ENCODE results near the gene DMKN. TPM values are rescaled to one million over a fixed set of nuclear protein-coding genes. Genes with fewer than 3 reads are reported as not detected.
A peak's percentile ranks its signal among the peaks of the same experiment; 100 is the strongest.

Gene DMKN
- total and polyA plus RNA-seq, 2 experiments from 2014 or later = 57.0 to 99.5 TPM

- Histone ChIP-seq H3K4me1 (ENCODE audit: insufficient read depth) (peaks cover 13% of the 10 kb centered on the region), H3K36me3 (replicated peaks; ENCODE audit: insufficient read depth, low read depth) (no peaks in the 10 kb centered on the region), H3K4me2 (no peak overlapping the region), H3K79me2 (peaks cover 28% of the 10 kb centered on the region), H2AFZ (no peak overlapping the region), H4K20me1 (ENCODE audit: insufficient read depth, poor library complexity, severe bottlenecking) (no peaks in the 10 kb centered on the region), H3K27me3 (no peaks in the 10 kb centered on the region), H3K9me2 (replicated peaks; ENCODE audit: insufficient read depth) (no peaks in the 10 kb centered on the region), H3K9me3 (ENCODE audit: low read depth) (no peaks in the 10 kb centered on the region), H3K27ac (no peak overlapping the region), H3K4me3 (no peak overlapping the region)
- TF ChIP-seq EZH2 (IDR thresholded peaks at IDR 0.05; ENCODE audit: borderline replicate concordance) (no peak), CTCF (IDR thresholded peaks at IDR 0.05; ENCODE audit: poor library complexity) (peak; percentile 70), EZH2phosphoT487 (IDR thresholded peaks at IDR 0.05; ENCODE audit: low read depth, severe bottlenecking, unreplicated experiment) (no peak)
- WGBS (ENCODE audit: low lambda C conversion rate, missing lambda C conversion rate) = 25% methylated on average over 6 of the region's 6 CpGs
- DNase-seq (ENCODE audit: low spot score) = peak; percentile 88
Measured at GRCh38 chr19:35549174-35549788, 35.8 kb upstream of the DMKN start.

GRCh38 chr19:35546532-35546931 lies 33.1 kb upstream of the DMKN start:
- no peaks in the 10 kb centered on the region for H3K36me3 ChIP-seq (replicated peaks; ENCODE audit: insufficient read depth, low read depth)
- peak overlapping the region; percentile 74 for H3K4me3 ChIP-seq
- H3K27me3 ChIP-seq = no peaks in the 10 kb centered on the region
- H2AFZ ChIP-seq = no peak overlapping the region
- H3K79me2 ChIP-seq = peaks cover 35% of the 10 kb centered on the region
- no peaks in the 10 kb centered on the region for H3K9me2 ChIP-seq (replicated peaks; ENCODE audit: insufficient read depth)
- WGBS (ENCODE audit: low lambda C conversion rate, missing lambda C conversion rate) = 91% methylated on average over 8 of the region's 8 CpGs
- no peak for DNase-seq (ENCODE audit: low spot score)
- peak overlapping the region; percentile 86 for H3K4me2 ChIP-seq
- no peak overlapping the region for H3K27ac ChIP-seq
- TF ChIP-seq EZH2phosphoT487 (IDR thresholded peaks at IDR 0.05; ENCODE audit: low read depth, severe bottlenecking, unreplicated experiment) (no peak), CTCF (IDR thresholded peaks at IDR 0.05; ENCODE audit: poor library complexity) (no peak), EZH2 (IDR thresholded peaks at IDR 0.05; ENCODE audit: borderline replicate concordance) (no peak)
- H4K20me1 ChIP-seq (ENCODE audit: insufficient read depth, poor library complexity, severe bottlenecking) = no peaks in the 10 kb centered on the region
- H3K9me3 ChIP-seq (ENCODE audit: low read depth) = no peaks in the 10 kb centered on the region
- H3K4me1 ChIP-seq (ENCODE audit: insufficient read depth) = peaks cover 15% of the 10 kb centered on the region

- H3K4me3 ChIP-seq = peak overlapping the region; percentile 74
- peak overlapping the region; percentile 85 for H2AFZ ChIP-seq
- no peaks in the 10 kb centered on the region for H3K9me3 ChIP-seq (ENCODE audit: low read depth)
- DNase-seq (ENCODE audit: low spot score) = peak; percentile 60
- peak overlapping the region; percentile 69 for H3K27ac ChIP-seq
- H3K36me3 ChIP-seq (replicated peaks; ENCODE audit: insufficient read depth, low read depth) = no peaks in the 10 kb centered on the region
- no peaks in the 10 kb centered on the region for H4K20me1 ChIP-seq (ENCODE audit: insufficient read depth, poor library complexity, severe bottlenecking)
- H3K9me2 ChIP-seq (replicated peaks; ENCODE audit: insufficient read depth) = no peaks in the 10 kb centered on the region
- no peak for TF ChIP-seq CTCF (IDR thresholded peaks at IDR 0.05; ENCODE audit: poor library complexity)
- TF ChIP-seq EZH2phosphoT487 (IDR thresholded peaks at IDR 0.05; ENCODE audit: low read depth, severe bottlenecking, unreplicated experiment) = no peak
- no peak for TF ChIP-seq EZH2 (IDR thresholded peaks at IDR 0.05; ENCODE audit: borderline replicate concordance)
- H3K27me3 ChIP-seq = no peaks in the 10 kb centered on the region
- H3K4me2 ChIP-seq = peak overlapping the region; percentile 86
- peaks cover 15% of the 10 kb centered on the region for H3K4me1 ChIP-seq (ENCODE audit: insufficient read depth)
- H3K79me2 ChIP-seq = peaks cover 35% of the 10 kb centered on the region
- WGBS (ENCODE audit: low lambda C conversion rate, missing lambda C conversion rate) = 5% methylated on average over 19 of the region's 27 CpGs
Measured at GRCh38 chr19:35545855-35546381, 32.5 kb upstream of the DMKN start.
